Non-pigmented ciliary epithelial cell (primary cell): Measurements from ENCODE around the gene DMRTA2.

Experiments used
- DNase-seq: peaks from one replicate; pipeline ENCODE4 v3.0.0-alpha.2; 2010; ENCODE audit warnings: low read depth

DMRTA2 gene

GRCh38 chr1:50422946-50423669 lies at the start of gene DMRTA2:
Gene DMRTA2 (minus strand): TSS chr1:50423443. CDS start chr1:50421536, 1,907 bp downstream.
- DNase-seq = no peak

- DNase-seq = no peak
Observed at GRCh38 chr1:50471967-50472366, 48.7 kb upstream of the DMRTA2 start.

GRCh38 chr1:50462964-50463363 lies 39.7 kb upstream of the DMRTA2 start:
- DNase-seq = no peak

- DNase-seq = no peak
Observed at GRCh38 chr1:50458507-50458906, 35.3 kb upstream of the DMRTA2 start.

GRCh38 chr1:50454911-50455310 lies 31.7 kb upstream of the DMRTA2 start:
- DNase-seq = no peak

- DNase-seq = no peak
Observed at GRCh38 chr1:50453266-50453665, 30.0 kb upstream of the DMRTA2 start.

DNA sequence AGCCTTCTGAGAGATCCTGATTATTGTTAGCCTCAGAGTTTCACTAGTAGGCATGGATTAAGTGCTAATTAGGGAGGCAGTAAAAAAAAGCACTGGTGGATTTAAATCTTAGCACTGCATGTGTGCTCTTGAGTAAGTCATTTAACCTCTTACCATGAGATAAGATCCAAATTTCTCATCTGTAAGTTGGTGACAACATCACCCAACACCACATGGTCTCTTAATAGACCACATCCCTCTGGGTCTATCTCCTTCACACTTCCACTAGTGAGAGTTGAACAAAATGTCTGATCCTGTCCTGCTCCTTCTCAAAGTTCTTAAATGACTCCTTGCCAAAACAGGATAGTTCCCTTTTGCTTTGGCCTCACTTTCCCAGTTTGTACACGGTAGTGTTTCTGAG lies 29.5 kb upstream of the DMRTA2 start:
- no peak for DNase-seq

GRCh38 chr1:50450861-50451653 lies 27.8 kb upstream of the DMRTA2 start:
- DNase-seq = no peak

DNA sequence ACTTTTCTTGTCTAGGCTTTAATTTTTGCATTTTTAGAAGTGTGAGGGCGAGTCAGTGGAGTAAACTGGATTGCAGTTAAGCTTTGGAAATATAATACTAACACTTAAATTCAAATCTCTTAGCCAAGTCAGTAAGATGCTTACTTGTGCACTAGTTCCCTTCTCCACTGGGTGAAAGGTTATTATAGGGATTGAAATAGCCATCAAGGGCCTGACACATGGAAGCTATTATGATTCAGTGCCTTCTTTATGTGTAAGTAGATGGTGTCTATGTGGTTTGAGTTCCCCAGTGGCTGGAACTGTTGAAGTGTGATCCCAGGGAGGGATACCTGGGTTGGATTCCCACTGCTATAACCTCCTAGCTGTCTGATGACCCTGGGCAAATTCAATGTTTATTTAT lies 24.7 kb upstream of the DMRTA2 start:
- DNase-seq = no peak

DNA sequence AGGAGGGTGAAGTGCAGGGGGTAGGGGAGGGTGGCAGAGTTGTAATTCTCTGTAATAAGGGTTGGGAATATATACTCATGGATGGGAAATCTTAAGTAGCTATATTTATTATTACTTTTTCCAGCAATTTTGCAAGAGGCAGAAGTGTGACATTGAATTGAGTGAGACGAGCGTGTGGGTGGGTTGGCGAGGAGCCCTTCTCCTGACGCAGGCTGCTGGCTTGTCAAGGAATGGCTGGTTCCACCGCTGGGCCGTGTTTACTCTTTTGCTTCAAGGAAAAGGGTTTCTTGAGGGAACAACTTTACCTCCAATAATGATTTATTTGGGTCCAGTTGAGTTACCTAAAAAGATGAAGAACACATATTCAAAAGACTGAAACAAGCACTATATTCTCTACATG lies 17.9 kb upstream of the DMRTA2 start:
- DNase-seq = no peak

GRCh38 chr1:50438945-50439344 lies 15.7 kb upstream of the DMRTA2 start:
- no peak for DNase-seq

DNA sequence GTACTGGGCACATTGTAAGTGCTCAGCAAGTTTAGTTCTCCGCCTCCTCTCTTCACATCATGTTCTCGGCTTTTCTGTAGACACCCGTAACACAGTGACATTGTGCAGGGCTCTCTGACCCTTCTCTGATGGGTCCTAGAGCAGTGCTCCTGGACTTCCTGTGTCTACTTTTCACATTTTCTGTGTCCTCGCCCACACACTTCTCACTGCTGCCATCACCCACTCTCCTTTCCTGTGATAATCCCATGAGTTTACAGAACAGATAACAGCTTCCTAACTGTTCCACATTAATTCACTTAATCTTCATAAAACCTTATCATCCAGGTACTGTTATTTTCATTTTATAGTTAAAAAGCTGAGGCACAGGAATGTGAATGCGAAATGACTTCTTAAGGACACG lies 13.2 kb upstream of the DMRTA2 start:
- DNase-seq = no peak

GRCh38 chr1:50430010-50430405 lies 6.8 kb upstream of the DMRTA2 start:
- DNase-seq = no peak

DNA sequence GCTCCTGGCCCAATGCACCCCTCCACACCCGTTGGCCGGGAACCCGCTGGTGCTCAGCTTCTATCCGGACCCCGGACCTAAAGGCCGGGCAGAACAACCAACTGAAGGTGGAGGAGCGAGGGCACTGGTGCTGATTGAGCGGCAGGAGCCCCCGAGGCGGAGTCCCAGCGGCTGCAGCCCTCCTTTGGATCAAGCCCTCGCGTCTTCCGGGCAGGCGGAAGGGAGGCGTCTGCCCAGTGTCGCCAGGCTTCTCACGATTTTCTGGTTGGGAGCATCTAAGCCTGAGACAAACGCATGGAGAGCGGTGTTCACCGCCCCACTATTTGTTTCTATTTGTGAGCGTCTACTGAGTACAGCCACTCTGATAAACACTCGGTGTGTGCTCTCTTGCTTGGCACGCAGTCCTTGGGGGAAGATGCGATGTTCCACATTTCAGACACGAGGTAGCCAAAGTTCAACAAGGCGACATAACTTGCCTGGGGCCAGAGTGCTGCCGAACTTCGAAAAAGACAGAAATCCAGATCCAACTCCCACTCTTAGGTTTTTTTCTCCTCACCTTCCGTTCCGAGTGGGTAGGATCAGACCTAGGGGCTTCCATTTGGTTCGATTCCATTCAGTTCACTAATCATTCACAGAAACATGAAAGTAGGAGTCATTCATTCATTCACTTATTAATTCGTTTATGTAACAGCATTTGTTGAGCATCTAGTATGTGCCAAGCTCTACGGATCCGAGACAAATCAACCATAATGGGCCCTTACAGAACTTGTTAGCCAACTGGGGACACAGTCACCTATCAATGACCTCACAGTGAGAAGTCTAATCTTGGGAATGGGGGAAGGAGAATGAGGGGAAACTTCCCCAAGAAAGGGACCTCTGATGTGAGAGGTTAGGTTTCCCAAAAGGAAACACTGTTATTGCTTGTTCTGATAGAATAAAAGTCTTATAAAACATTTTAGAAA lies 4.9 kb upstream of the DMRTA2 start:
- no peak for DNase-seq

DNA sequence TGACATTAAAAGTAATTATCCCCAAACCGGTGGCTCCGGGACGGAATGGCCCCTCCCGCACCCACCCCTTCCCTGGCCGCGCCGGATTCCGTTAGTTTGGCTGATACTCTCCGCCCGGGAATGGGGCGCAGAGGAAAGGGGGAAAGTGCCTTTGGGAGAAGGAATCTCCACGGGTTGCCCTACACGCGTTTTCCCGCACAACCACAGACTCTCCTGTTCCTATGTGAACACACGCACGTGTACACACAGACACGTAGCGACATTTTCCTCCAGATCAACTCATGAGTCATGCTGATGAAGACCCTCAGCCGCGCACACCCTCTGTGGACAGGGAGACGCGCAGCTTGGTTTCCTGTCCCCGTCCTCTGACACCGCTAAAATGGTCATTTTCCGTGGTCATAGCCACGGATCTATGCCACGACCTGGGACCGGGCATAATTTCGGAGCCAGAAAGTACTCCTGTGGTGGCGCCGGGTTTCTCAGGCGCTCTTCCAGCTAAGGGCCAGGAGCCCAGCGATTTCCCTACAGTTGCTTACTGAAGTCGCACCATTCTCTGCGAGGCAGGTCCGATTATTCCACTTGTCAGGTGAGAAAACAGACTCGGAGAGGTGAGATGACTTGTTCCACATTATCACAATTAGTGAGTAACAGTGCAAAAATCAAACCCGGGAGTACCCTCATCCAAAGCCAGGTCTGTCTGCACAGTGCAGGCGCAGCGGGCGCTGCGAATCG lies 4.0 kb upstream of the DMRTA2 start:
- no peak for DNase-seq

DNA sequence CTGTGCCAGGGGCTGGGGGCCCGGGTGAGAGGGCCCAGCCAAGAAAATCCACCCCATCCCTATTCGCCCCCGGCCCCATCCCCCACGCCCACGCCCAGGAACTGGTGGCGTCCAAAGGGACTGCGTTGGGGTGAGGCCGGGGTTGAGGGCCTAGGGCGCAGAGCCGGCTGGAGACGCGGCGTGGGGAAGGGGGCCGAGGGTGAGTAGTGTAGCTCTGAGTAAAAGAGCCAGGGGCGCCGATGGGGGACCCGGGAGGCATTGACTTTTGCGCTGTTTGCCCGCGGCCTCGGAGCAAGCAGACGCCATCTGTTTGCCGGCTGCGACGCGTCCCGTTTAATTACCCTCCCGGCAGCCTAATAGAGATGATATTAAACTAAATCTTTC lies 3.5 kb upstream of the DMRTA2 start:
- DNase-seq = no peak

- DNase-seq = no peak
Observed at GRCh38 chr1:50426108-50426700, 3.0 kb upstream of the DMRTA2 start.

- DNase-seq = no peak
Observed at GRCh38 chr1:50425376-50426107, 2.3 kb upstream of the DMRTA2 start.

DNA sequence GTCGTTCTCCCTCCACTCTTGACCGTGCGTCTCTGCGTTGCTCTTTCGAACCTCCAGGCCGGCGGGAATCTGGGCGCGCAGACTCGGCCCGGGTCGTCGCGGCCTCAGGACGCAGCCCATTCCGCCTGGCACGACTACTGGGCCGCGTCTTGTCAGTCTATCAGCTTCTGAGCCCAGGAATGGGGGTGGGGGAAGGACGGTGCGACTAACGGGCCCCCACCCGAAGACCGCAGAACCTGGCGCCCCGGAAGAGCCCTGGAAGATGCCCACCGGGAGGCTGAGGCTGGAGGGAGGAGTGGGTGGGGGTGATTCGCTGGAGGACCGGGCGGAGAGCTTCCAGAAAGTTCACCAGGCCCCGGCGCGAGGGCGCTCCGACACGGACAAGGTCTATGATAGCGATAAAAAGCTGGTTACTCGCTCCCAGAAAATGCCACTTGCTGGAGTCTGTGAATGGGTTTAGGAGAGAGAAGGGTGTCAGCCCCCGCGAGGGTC lies 1.7 kb upstream of the DMRTA2 start:
- no peak for DNase-seq
